H1 (cell line): ENCODE results near the gene MYDGF. TPM values are rescaled to one million over a fixed set of nuclear protein-coding genes. Genes with fewer than 3 reads are reported as not detected.

Experiments used
- BACH1 ChIP-seq: IDR thresholded peaks from 2 replicates; pipeline ENCODE4 v1.6.1; 2012; ENCODE audit warnings: low read length, improper control_type of control experiment
- CBX5 ChIP-seq: fragments of 300-800, 300-1000 bp; sonication (generic); IDR thresholded peaks from 2 replicates; pipeline ENCODE4 v1.7.1; 2016; ENCODE audit warnings: antibody characterized with exemption, low read length, low read depth
- CHD1 ChIP-seq: IDR thresholded peaks from 2 replicates; pipeline ENCODE4 v1.6.1; 2012; ENCODE audit warnings: low read depth, low read length, improper control_type of control experiment
- CHD2 ChIP-seq: IDR thresholded peaks from 2 replicates; pipeline ENCODE4 v1.6.1; 2012; ENCODE audit warnings: low read length, improper control_type of control experiment
- CREB1 ChIP-seq: IDR thresholded peaks from 2 replicates; pipeline ENCODE4 v1.6.1; 2012; ENCODE audit warnings: inconsistent platforms
- E2F6 ChIP-seq: IDR thresholded peaks from 2 replicates; pipeline ENCODE4 v1.6.1; 2012; ENCODE audit warnings: inconsistent platforms
- EP300 ChIP-seq, 2 experiments: IDR thresholded peaks; 1 replicate in 1 of 2; 2 replicates in 1 of 2; pipeline ENCODE4 v1.6.1; 2011 to 2012; ENCODE audit warnings: low read depth in 2 of 2, low read length in 2 of 2, mild to moderate bottlenecking in 2 of 2, borderline replicate concordance in 1 of 2, inconsistent platforms in 1 of 2, moderate library complexity in 1 of 2
- FOSL1 ChIP-seq: IDR thresholded peaks from 2 replicates; pipeline ENCODE4 v1.6.1; 2011; ENCODE audit warnings: mild to moderate bottlenecking, low read depth, low read length, moderate library complexity; ENCODE audit not compliant: insufficient read depth
- GABPA ChIP-seq: IDR thresholded peaks from 2 replicates; pipeline ENCODE4 v1.6.1; 2011; ENCODE audit warnings: mild to moderate bottlenecking, low read length, moderate library complexity, borderline replicate concordance; ENCODE audit not compliant: insufficient read depth
- HDAC2 ChIP-seq, 2 experiments: fragments of 300-600 bp in 1 of 2; sonication (generic) in 1 of 2; IDR thresholded peaks; 2 replicates each; pipeline ENCODE4 v1.6.1; 2011 to 2012; ENCODE audit warnings: low read depth in 2 of 2, low read length in 2 of 2, mild to moderate bottlenecking in 2 of 2, moderate library complexity in 2 of 2, borderline replicate concordance in 1 of 2, inconsistent platforms in 1 of 2
- KDM4A ChIP-seq: IDR thresholded peaks from one replicate; pipeline ENCODE4 v1.7.1; 2012; ENCODE audit warnings: low read depth, mild to moderate bottlenecking, moderate library complexity, low read length, inconsistent platforms; ENCODE audit not compliant: severe bottlenecking
- PHF8 ChIP-seq: fragments of 200-600 bp; sonication (generic); conservative IDR thresholded peaks from 2 replicates; pipeline ENCODE4 v1.7.1; 2012; ENCODE audit warnings: low read depth, mild to moderate bottlenecking, inconsistent platforms, low read length, moderate library complexity
- POLR2A ChIP-seq, 2 experiments: IDR thresholded peaks; 1 replicate in 1 of 2; 2 replicates in 1 of 2; pipeline ENCODE4 v1.6.1; 2011; ENCODE audit warnings: low read depth in 2 of 2, low read length in 2 of 2, mild to moderate bottlenecking in 2 of 2; ENCODE audit errors: control extremely low read depth in 1 of 2
- POLR2AphosphoS5 ChIP-seq: IDR thresholded peaks from 2 replicates; pipeline ENCODE4 v1.6.1; 2011; ENCODE audit warnings: low read depth, low read length
- POU5F1 ChIP-seq: IDR thresholded peaks from 2 replicates; pipeline ENCODE4 v1.6.1; 2011; ENCODE audit warnings: low read depth, mild to moderate bottlenecking, low read length, moderate library complexity
- RFX5 ChIP-seq: IDR thresholded peaks from 2 replicates; pipeline ENCODE4 v1.6.1; 2011; ENCODE audit warnings: low read depth, low read length, improper control_type of control experiment, borderline replicate concordance
- RNF2 ChIP-seq: fragments of 200-900, 300-1000 bp; sonication (generic); IDR thresholded peaks from 2 replicates; pipeline ENCODE4 v1.7.1; 2016; ENCODE audit warnings: borderline replicate concordance, low read depth, mild to moderate bottlenecking, antibody characterized with exemption, low read length; ENCODE audit not compliant: poor library complexity, severe bottlenecking; ENCODE audit errors: missing control alignments
- SP4 ChIP-seq: IDR thresholded peaks from 2 replicates; pipeline ENCODE4 v1.6.1; 2012; ENCODE audit warnings: low read length, inconsistent platforms
- SRF ChIP-seq: IDR thresholded peaks from 2 replicates; pipeline ENCODE4 v1.6.1; 2011; ENCODE audit warnings: mild to moderate bottlenecking, low read depth, low read length, moderate library complexity
- SUZ12 ChIP-seq: fragments of 200-600 bp; sonication (generic); IDR thresholded peaks from 2 replicates; pipeline ENCODE4 v1.6.1; 2012; ENCODE audit warnings: mild to moderate bottlenecking, inconsistent platforms, low read length, moderate library complexity, mixed read lengths
- TAF7 ChIP-seq: optimal IDR thresholded peaks from 2 replicates; pipeline ENCODE3; 2011; ENCODE audit warnings: low read depth, mild to moderate bottlenecking, inconsistent platforms, low read length, moderate library complexity, borderline replicate concordance
- TEAD4 ChIP-seq: IDR thresholded peaks from 2 replicates; pipeline ENCODE4 v1.6.1; 2012; ENCODE audit warnings: low read depth, low read length, inconsistent platforms, mixed read lengths
- polyA plus RNA-seq, 7 experiments: library from polyadenylated mRNA; depleted of rRNA in 3 of 7; stranded (reverse) in 5 of 7; unstranded in 2 of 7; fragments of >200 nt in 5 of 7; fragments of 200-250 nt in 2 of 7; gene quantifications; 1 replicate in 5 of 7; 2 replicates in 1 of 7; 4 replicates in 1 of 7; pipeline versions ENCODE4 v1.2.1 to v1.2.3, GENCODE V29; 2011 to 2013; ENCODE audit warnings: missing spikeins in 2 of 7, mixed read lengths in 2 of 7
- total RNA-seq: library from RNA; stranded (reverse); fragmentation: NEBNext Ultra II Directional; extraction: Animal tissue kit (Norgen Biotek cat#: 25700); gene quantifications from 2 replicates; pipeline ENCODE4 v1.2.1, GENCODE V29; 2021
- TF ChIP-seq, protein P1 (sequence below): IDR thresholded peaks from 2 replicates; pipeline ENCODE4 v1.6.1; 2011; ENCODE audit warnings: low read depth, mild to moderate bottlenecking, low read length; ENCODE audit not compliant: insufficient read depth

Gene MYDGF
- total and polyA plus RNA-seq, 2 of the 8 experiments (the other 6 are each of a cell fraction or from before 2014, with no cell fraction given), result 40.6 to 51.1 TPM

DNA sequence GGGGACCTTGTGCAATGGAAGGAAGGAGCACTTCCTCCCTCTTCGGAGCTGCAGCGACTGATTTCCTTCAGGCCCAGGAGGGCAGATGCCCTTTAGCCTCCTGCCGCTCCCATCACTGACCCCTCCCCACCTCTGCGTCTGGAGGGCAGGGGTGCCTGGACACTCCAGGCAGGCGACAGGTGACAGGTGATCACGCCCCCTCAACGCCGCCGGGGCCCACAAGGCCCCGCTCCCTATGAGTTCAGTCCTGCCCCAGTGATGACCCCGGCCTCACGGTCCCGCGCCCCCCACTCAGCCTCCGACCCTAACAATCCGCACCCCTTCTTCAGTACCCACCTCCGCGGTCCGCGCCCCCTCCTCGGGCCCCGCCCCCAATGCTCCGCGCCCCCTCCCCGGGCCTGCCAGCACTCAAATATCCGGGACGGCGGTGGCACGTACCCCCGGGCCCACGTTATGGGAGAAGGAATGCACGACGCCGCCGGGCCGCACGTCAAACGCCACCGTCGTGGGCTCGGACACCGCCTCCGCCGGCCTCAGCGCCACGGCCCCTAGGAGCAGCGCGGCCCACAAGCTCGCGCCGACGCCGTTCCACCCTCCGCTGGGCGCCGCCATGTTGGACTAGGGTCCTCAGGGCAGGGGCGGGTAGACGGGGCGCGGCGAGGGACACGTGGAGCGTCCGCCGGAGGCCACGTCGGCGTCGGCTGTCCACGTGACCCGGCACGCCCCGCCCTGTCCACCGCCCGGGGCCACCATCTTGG lies at the start of gene MYDGF (continued):
- TF ChIP-seq E2F6, result peak; percentile 75
- TF ChIP-seq EP300 (IDR thresholded peaks at IDR 0.05; ENCODE audit: borderline replicate concordance in 1 of 2, low read depth in 2 of 2, low read length in 2 of 2), result no peak
- TF ChIP-seq, protein P1, sequence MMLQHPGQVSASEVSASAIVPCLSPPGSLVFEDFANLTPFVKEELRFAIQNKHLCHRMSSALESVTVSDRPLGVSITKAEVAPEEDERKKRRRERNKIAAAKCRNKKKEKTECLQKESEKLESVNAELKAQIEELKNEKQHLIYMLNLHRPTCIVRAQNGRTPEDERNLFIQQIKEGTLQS, result peak; percentile 83; the same call in 1 of the 2 replicates
- peak; percentile 93 for TF ChIP-seq PHF8
- no peak for TF ChIP-seq BACH1
- no peak for TF ChIP-seq POU5F1
- TF ChIP-seq CBX5, result no peak
- no peak for TF ChIP-seq GABPA
- peak; percentile 74 for TF ChIP-seq CREB1
- no peak for TF ChIP-seq TEAD4
- no peak for TF ChIP-seq RFX5
- no peak for TF ChIP-seq SRF
- peak; percentile 83 for TF ChIP-seq POLR2AphosphoS5
- peak; percentile 19 for TF ChIP-seq TAF7
- peak; percentile 86 for TF ChIP-seq KDM4A
- TF ChIP-seq SP4, result no peak
- TF ChIP-seq SUZ12, result no peak
- no peak for TF ChIP-seq FOSL1
- TF ChIP-seq POLR2A (IDR thresholded peaks at IDR 0.05; ENCODE audit: control extremely low read depth in 1 of 2, low read depth in 2 of 2, low read length in 2 of 2), result peak in 1 of 2 experiments; percentile 71; a peak in 2 of 3 replicates
- TF ChIP-seq CHD1, result no peak
- TF ChIP-seq HDAC2 (IDR thresholded peaks at IDR 0.05; ENCODE audit: borderline replicate concordance in 1 of 2, low read depth in 2 of 2, low read length in 2 of 2), result peak in 1 of 2 experiments; percentile 93; a peak in 1 of 4 replicates
- no peak for TF ChIP-seq CHD2
- TF ChIP-seq RNF2, result no peak
